Measurements from ENCODE around the gene ITIH4. TPM values are rescaled to one million over a fixed set of nuclear protein-coding genes. Genes with fewer than 3 reads are reported as not detected.

The ITIH4 gene
- total and polyA plus RNA-seq, 8 donors = 16.2 to 276 (median 77.4) TPM

GRCh38 chr3:52784021-52784621, 46.4 kb downstream of the ITIH4 start:
- no peaks in the 10 kb centered on the region for H3K9me3 ChIP-seq
- FAIRE-seq = no peak
- WGBS, 2 donors = 74 to 82% methylated on average over 18 of the region's 18 CpGs
- DNase-seq = peak in 3 of 6 donors; percentile 12 to 38 (median 34)
- intact Hi-C loops (cut with DNase I) = no loop called here
- no peak for TF ChIP-seq CTCF (IDR thresholded peaks at IDR 0.05)
- ATAC-seq = no peak
- no peaks in the 10 kb centered on the region for H3K27me3 ChIP-seq
- H3K36me3 ChIP-seq = no peaks in the 10 kb centered on the region
- no peak overlapping the region for H3K27ac ChIP-seq
- no peaks in the 10 kb centered on the region for H3K4me1 ChIP-seq
- no peak overlapping the region for H3K4me3 ChIP-seq

GRCh38 chr3:52783211-52783555, 47.3 kb downstream of the ITIH4 start:
- no peaks in the 10 kb centered on the region for H3K4me1 ChIP-seq
- intact Hi-C loops (cut with DNase I) = no loop called here
- FAIRE-seq = no peak
- H3K27me3 ChIP-seq = no peaks in the 10 kb centered on the region
- no peak overlapping the region for H3K27ac ChIP-seq
- TF ChIP-seq CTCF (IDR thresholded peaks at IDR 0.05) = no peak
- peak in 2 of 6 donors; percentile 4 for DNase-seq
- ATAC-seq = no peak
- no peak overlapping the region for H3K4me3 ChIP-seq
- no peaks in the 10 kb centered on the region for H3K9me3 ChIP-seq
- no peaks in the 10 kb centered on the region for H3K36me3 ChIP-seq
- WGBS, 2 donors = 71 to 78% methylated on average over 3 of the region's 3 CpGs

GRCh38 chr3:52782412-52783210, 47.9 kb downstream of the ITIH4 start:
- Histone ChIP-seq H3K36me3 (no peaks in the 10 kb centered on the region), H3K27me3 (no peaks in the 10 kb centered on the region), H3K4me3 (no peak overlapping the region), H3K27ac (no peak overlapping the region), H3K9me3 (no peaks in the 10 kb centered on the region), H3K4me1 (no peaks in the 10 kb centered on the region)
- no peak for TF ChIP-seq CTCF (IDR thresholded peaks at IDR 0.05)
- intact Hi-C loops (cut with DNase I) = no loop called here
- peak in 2 of 6 donors; percentile 9 to 12 for DNase-seq
- 63 to 75% methylated on average over 12 of the region's 12 CpGs for WGBS, 2 donors
- no peak for ATAC-seq
- no peak for FAIRE-seq

- no peaks in the 10 kb centered on the region for H3K9me3 ChIP-seq
- WGBS, 2 donors = 29 to 35% methylated on average over 13 of the region's 13 CpGs
- intact Hi-C loops (cut with DNase I) = no loop called here
- H3K36me3 ChIP-seq = no peaks in the 10 kb centered on the region
- DNase-seq (peak in 2 of 6 donors; percentile 6 to 22), ATAC-seq (no peak), FAIRE-seq (no peak)
- TF ChIP-seq CTCF (IDR thresholded peaks at IDR 0.05) = no peak
- no peak overlapping the region for H3K27ac ChIP-seq
- no peaks in the 10 kb centered on the region for H3K27me3 ChIP-seq
- H3K4me3 ChIP-seq = no peak overlapping the region
- no peaks in the 10 kb centered on the region for H3K4me1 ChIP-seq
Observed at GRCh38 chr3:52781741-52782140, 48.7 kb downstream of the ITIH4 start.
